Right lobe of liver (tissue), 4 donors: ENCODE results near the gene RWDD1.
"Not testable (repeated sequence)": the region's sequence is repeated elsewhere in the genome, so short reads cannot be mapped to it uniquely, and the experiment has no call there.

Experiments used
- POLR2A ChIP-seq: fragments of 450-650 bp; IDR thresholded peaks from one replicate; pipeline ENCODE4 v1.6.1; 2017; ENCODE audit warnings: antibody characterized with exemption, mild to moderate bottlenecking
- TF ChIP-seq, protein P1 (sequence below), 4 donors: fragments of 200-600 bp in 3 of 4; fragments of 450-650 bp in 1 of 4; IDR thresholded peaks; one replicate each; pipeline versions ENCODE4 v1.5.1 to v1.8.0; 2016 to 2022; ENCODE audit warnings: antibody characterized with exemption in 4 of 4, mild to moderate bottlenecking in 2 of 4
- donor health status: DM: no; HTN: no; CAD: no.
- donor health status: DM: no; HTN: no; CAD: no.
- donor health status: DM: no; HTN: yes; CAD: no.

DNA sequence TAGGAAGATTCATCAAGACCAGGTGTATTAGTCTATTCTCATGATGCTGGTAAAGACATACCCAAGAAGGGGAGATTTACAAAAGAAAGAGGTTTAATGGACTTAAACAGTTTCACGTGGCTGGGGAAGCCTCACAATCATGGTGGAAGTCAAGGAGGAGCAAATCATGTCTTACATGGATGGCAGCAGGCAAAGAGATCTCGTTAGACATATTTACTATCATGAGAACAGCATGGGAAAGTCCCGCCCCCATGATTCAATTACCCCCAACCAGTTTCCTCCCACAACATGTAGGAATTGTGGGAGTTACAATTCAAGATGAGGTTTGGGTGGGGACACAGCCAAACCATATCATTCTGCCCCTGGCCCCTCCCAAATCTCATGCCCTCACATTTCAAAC lies 32.6 kb downstream of the RWDD1 start:
- TF ChIP-seq, protein P1, sequence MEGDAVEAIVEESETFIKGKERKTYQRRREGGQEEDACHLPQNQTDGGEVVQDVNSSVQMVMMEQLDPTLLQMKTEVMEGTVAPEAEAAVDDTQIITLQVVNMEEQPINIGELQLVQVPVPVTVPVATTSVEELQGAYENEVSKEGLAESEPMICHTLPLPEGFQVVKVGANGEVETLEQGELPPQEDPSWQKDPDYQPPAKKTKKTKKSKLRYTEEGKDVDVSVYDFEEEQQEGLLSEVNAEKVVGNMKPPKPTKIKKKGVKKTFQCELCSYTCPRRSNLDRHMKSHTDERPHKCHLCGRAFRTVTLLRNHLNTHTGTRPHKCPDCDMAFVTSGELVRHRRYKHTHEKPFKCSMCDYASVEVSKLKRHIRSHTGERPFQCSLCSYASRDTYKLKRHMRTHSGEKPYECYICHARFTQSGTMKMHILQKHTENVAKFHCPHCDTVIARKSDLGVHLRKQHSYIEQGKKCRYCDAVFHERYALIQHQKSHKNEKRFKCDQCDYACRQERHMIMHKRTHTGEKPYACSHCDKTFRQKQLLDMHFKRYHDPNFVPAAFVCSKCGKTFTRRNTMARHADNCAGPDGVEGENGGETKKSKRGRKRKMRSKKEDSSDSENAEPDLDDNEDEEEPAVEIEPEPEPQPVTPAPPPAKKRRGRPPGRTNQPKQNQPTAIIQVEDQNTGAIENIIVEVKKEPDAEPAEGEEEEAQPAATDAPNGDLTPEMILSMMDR (IDR thresholded peaks at IDR 0.05): not testable (repeated sequence)
- TF ChIP-seq POLR2A: not testable (repeated sequence)
